Stimulated activated naive CD8-positive, alpha-beta T cell treated with anti-CD3 and anti-CD28 coated beads, Interleukin-15, amount 100 ng/mL, for 72 hours (primary cell): ENCODE results near the gene ZCCHC12.

Experiments
- ATAC-seq: fragments of 150-1000 bp; cut with Tn5 transposase; 2 replicates; pipeline ENCODE4 v1.10.0; 2021; ENCODE audit warnings: mild to moderate bottlenecking, moderate library complexity
- DNase-seq, 2 donors: peaks; one replicate each; pipeline ENCODE4 v3.0.0; 2021 to 2022
- H3K27ac Mint-ChIP-seq, 2 donors: one replicate each; pipeline ENCODE4 v1.8.0; 2022; ENCODE audit warnings: mild to moderate bottlenecking in 2 of 2, mixed read lengths in 2 of 2, moderate library complexity in 2 of 2
- H3K27me3 Mint-ChIP-seq: one replicate; pipeline ENCODE4 v1.8.0; 2022; ENCODE audit warnings: mixed read lengths
- H3K4me1 Mint-ChIP-seq: one replicate; pipeline ENCODE4 v1.8.0; 2022; ENCODE audit warnings: mild to moderate bottlenecking, mixed read lengths
- H3K4me3 Mint-ChIP-seq, 2 donors: one replicate each; pipeline ENCODE4 v1.8.0; 2022; ENCODE audit warnings: mild to moderate bottlenecking in 2 of 2, mixed read lengths in 2 of 2, moderate library complexity in 1 of 2
- H3K9me3 Mint-ChIP-seq, 2 donors: one replicate each; pipeline ENCODE4 v1.8.0; 2022; ENCODE audit warnings: mixed read lengths in 2 of 2

Gene ZCCHC12

GRCh38 chrX:118857006-118857405, 33.4 kb downstream of the ZCCHC12 start:
- H3K27ac Mint-ChIP-seq: no peak overlapping the region
- no peaks in the 10 kb centered on the region for H3K4me1 Mint-ChIP-seq
- H3K9me3 Mint-ChIP-seq: no peaks in the 10 kb centered on the region
- H3K27me3 Mint-ChIP-seq: no peaks in the 10 kb centered on the region
- no peak overlapping the region for H3K4me3 Mint-ChIP-seq
- DNase-seq (no peak), ATAC-seq (no peak)

DNA sequence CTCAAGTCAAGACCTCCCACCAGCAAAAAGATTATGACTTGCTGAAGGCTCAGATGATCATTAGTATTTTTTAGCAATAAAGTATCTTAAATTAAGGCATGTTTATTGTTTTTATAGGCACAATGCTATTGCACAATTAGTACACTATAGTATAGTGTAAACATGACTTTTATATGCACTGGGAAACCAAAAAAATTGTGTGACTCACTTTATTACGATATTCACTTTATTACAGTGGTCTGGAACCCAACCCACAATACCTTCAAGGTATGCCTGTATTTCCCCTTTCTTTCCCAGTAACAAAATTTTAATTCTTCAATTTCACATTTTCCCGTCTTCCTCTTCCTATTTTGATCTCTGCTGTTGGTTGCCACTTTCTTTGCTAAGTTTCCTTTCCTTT, 37.7 kb downstream of the ZCCHC12 start:
- no peak overlapping the region for H3K4me3 Mint-ChIP-seq
- ATAC-seq (no peak), DNase-seq (no peak)
- H3K27ac Mint-ChIP-seq: no peak overlapping the region
- H3K4me1 Mint-ChIP-seq: no peaks in the 10 kb centered on the region
- no peaks in the 10 kb centered on the region for H3K9me3 Mint-ChIP-seq
- H3K27me3 Mint-ChIP-seq: no peaks in the 10 kb centered on the region

DNA sequence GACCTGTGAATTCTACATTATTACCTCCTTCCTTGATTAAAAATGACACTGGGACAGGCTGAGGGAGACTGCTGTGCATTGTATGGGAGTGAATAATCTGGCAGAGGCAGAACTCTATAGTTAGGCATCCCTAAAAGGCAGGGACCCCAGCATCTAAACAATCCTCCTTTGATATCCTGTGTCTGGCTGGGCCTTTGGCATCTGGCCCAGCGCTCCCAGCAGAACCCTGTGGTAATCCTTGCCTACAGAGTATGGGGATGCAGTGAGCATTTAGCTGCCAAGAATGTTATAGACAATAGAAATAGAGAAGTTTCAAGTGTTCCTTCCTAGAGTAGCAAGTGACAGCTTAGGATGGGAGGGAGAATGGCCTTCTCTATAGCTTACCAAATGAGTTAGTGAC, 38.5 kb downstream of the ZCCHC12 start:
- Mint-ChIP-seq H3K27ac (no peak overlapping the region), H3K4me1 (no peaks in the 10 kb centered on the region), H3K27me3 (no peaks in the 10 kb centered on the region), H3K9me3 (no peaks in the 10 kb centered on the region), H3K4me3 (no peak overlapping the region)
- DNase-seq: no peak
- no peak for ATAC-seq

GRCh38 chrX:118862979-118863378, 39.4 kb downstream of the ZCCHC12 start:
- Mint-ChIP-seq H3K27ac (no peak overlapping the region), H3K4me3 (no peak overlapping the region), H3K9me3 (no peaks in the 10 kb centered on the region), H3K4me1 (no peaks in the 10 kb centered on the region), H3K27me3 (no peaks in the 10 kb centered on the region)
- no peak for ATAC-seq
- DNase-seq: no peak

DNA sequence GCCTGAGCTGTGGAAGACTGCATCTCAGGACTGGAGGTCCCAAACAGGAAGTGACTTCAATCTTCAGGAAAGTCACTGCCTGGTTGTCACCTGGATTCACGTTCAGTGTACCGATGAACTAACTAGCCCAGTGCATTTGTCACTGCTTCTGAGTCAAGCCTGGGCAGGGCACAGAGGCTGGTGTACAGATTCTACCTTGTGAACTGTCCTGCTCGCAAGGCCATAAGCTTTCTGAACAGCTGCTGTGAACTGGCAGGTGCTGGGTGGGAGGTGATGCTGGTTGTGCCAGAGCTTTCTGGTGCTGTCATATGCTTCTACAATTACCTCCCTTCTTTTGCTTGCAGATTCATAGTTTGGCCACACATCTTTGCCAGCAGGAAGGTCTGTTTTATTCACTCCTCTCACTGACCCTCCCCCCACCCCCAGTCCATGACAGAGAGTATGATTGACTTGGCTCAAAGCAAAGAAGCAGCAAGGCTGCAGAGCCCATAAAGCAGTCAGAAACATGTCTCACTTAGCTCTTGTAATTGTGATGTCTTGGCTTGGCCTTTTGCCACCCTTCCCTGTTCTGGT, 40.5 kb downstream of the ZCCHC12 start:
- Mint-ChIP-seq H3K27ac (no peak overlapping the region), H3K4me1 (no peaks in the 10 kb centered on the region), H3K4me3 (no peak overlapping the region), H3K27me3 (no peaks in the 10 kb centered on the region), H3K9me3 (no peaks in the 10 kb centered on the region)
- ATAC-seq (no peak), DNase-seq (no peak)

DNA sequence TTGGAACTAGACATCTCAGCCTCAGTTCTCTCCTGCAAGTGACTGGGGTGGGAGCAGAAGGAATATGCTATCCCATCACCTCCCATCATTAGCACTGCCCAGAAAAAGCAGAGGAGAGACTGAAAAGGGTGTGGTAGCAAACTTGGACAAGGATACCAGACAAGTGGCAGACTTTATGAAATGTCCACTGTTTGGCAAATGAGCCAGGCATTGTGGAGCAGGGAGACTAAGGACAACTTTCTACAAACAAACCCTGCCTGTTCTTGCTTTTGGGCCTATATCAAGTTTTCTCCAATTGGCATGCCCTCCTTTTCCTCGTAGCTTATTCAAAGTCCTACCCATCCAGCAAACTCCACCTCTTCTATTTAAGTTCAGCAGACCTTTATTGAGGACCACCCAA, 41.6 kb downstream of the ZCCHC12 start:
- no peak for ATAC-seq
- Mint-ChIP-seq H3K4me1 (no peaks in the 10 kb centered on the region), H3K4me3 (no peak overlapping the region), H3K27me3 (no peaks in the 10 kb centered on the region), H3K27ac (no peak overlapping the region), H3K9me3 (no peaks in the 10 kb centered on the region)
- DNase-seq: no peak

DNA sequence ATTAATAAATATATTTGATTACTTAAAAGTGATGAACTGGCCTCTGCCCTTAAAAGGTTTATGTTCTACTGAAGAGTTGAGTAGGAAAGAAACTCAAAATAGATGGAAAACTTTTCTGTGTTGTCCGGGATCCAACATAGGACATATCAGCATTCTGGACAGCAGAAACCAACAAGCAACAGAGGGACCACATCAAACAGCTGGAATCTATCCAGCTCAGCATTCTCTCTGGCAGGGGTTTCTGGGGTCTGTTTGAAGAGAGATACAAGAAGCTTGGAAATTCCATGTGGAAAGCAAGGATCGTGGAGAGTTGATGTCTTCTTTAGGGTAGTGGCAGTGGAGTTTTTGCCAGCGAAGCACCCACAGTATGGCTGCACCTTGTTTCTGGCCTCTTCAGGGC, 43.6 kb downstream of the ZCCHC12 start:
- ATAC-seq: no peak
- DNase-seq: no peak
- no peaks in the 10 kb centered on the region for H3K9me3 Mint-ChIP-seq
- no peak overlapping the region for H3K4me3 Mint-ChIP-seq
- no peaks in the 10 kb centered on the region for H3K27me3 Mint-ChIP-seq
- no peaks in the 10 kb centered on the region for H3K4me1 Mint-ChIP-seq
- H3K27ac Mint-ChIP-seq: no peak overlapping the region

- DNase-seq (no peak), ATAC-seq (no peak)
- H3K9me3 Mint-ChIP-seq: no peaks in the 10 kb centered on the region
- H3K4me3 Mint-ChIP-seq: no peak overlapping the region
- no peaks in the 10 kb centered on the region for H3K27me3 Mint-ChIP-seq
- no peaks in the 10 kb centered on the region for H3K4me1 Mint-ChIP-seq
- H3K27ac Mint-ChIP-seq: no peak overlapping the region
These were observed 48.5 kb downstream of the ZCCHC12 start for GRCh38 chrX:118872102-118872566.
